ENCODE measurements around the gene PRDX2.

The PRDX2 gene

DNA sequence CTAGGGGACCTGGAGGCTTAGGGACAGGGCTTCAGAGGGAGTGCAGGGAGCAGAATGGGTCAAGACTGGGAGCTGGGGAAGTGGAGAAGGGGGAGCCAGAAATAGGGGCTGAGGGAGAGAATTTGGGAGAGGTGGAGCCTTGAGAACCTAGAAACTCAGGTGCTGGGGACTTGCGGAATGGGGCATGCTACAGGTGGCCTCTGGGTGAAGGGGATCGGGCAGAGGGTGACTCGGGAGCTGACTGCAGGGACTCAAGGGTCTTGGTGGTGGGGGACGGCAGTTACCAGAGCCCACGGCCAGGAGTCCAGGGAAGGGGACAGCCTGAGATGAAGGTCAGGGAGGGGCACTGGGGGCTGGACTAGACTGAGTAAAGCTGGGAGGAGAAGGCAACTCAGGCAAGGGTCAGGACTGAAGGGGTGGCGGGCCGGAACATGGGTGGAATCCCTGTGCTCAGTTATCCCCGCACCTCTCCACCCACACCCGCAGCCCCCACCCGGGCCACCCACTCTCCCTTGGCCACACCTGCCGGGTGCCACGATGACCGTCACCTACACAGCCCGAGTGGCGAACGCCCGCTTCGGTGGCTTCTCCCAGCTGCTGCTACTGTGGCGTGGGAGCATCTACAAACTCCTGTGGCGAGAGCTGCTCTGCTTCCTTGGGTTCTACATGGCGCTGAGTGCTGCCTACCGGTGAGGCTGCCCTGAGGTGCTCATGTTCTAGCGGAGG, 49.4 kb downstream of the PRDX2 start:
- no peak for DNase-seq

DNA sequence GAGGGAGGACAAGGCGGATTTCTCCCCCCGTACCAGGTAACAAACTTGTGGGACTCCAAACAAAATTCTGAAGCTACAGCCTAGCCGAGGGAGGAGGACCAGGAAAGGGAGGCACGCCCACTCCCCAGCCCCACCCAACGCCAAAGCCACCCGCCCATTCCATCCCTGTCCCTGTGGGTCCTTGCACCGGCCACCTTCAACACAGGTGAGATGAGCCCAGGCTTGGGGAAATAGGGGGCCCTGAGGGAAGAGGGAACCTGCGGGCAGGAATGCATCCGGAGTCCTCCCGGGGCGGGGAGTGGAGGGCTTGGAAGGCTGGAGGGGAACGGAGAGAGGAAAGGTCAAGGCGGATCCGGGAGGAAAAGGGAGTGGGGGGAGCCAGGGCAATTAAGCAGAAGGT, 50.0 kb downstream of the PRDX2 start, which contains the start of gene BEST2:
Gene BEST2 (plus strand): TSS at position 157 of the 400 bp plus-strand sequence. CDS start 802 bp downstream, outside the sequence.
- DNase-seq: no peak

GRCh38 chr19:12750851-12751250, 50.7 kb downstream of the PRDX2 start:
- no peak for DNase-seq

DNA sequence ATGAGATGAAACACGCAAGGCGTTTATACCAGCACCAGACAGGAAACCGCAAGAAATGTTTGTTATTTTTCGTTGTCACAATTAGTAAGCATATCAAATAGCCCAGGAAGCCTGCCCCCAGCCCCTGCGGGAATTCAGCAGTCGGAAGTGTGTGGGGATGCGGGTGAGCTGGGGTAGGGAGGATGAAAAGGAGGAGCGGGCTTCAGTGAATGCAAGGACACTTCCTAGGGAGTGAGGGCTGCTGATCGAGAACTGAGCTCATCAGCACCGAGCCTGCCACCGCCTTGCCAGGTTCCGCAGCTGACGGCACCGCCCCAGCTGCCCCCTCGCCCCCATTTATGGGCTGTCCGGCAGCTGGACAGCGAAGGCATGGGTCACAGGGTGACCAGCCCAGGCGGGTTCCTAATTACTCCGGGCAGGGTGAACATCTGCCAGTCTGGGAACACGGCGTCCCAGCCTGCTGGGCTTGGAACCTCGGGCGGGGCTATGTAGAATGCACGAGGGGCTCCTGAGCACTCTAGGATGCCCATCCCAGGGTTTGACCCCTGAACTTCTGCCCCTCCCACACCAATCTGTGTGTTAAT, 51.6 kb downstream of the PRDX2 start:
- no peak for DNase-seq

- no peak for DNase-seq
These were observed 53.1 kb downstream of the PRDX2 start for GRCh38 chr19:12748489-12748888.
